B cell (primary cell): ENCODE results near the gene ORAI2. TPM values are rescaled to one million over a fixed set of nuclear protein-coding genes. Genes with fewer than 3 reads are reported as not detected.

Experiments
- ATAC-seq: fragments of 200-7000 bp; cut with Tn5 transposase; one replicate; pipeline ENCODE4 v1.10.0; 2021; ENCODE audit warnings: low read depth, mild to moderate bottlenecking, moderate number of reproducible peaks, moderate library complexity
- CTCF ChIA-PET: fragments of 350-600 bp; sonication (Branson Sonifier 250); formaldehyde crosslinking; loops from one replicate; lab custom pipeline; 2021; ENCODE audit warnings: antibody characterized with exemption, inconsistent platforms; lab: Charles Lee
- POLR2A ChIA-PET: fragments of 350-600 bp; sonication (Branson Sonifier 250); formaldehyde crosslinking; loops from one replicate; lab custom pipeline; 2021; ENCODE audit warnings: antibody characterized with exemption; lab: Charles Lee
- DNase-seq: peaks from one replicate; pipeline ENCODE4 v3.0.0; 2013
- H2AFZ ChIP-seq: 2 replicates; pipeline ENCODE4 v1.6.1; 2012; ENCODE audit warnings: mild to moderate bottlenecking, low read depth, low read length; ENCODE audit not compliant: insufficient read depth, poor library complexity, severe bottlenecking
- H3K27ac ChIP-seq, 2 donors: 1 replicate in 1 of 2; 2 replicates in 1 of 2; pipeline ENCODE4 v1.5.1; 2012 to 2013; ENCODE audit warnings: low read length in 2 of 2, mild to moderate bottlenecking in 2 of 2, moderate library complexity in 1 of 2
- H3K27me3 ChIP-seq, 4 experiments: fragments of 200-600 bp in 1 of 4; sonication (generic) in 1 of 4; replicated peaks in 1 of 4; 1 replicate in 2 of 4; 2 replicates in 2 of 4; pipeline versions ENCODE4 v1.6.1 to v1.7.0; 2013 to 2016; ENCODE audit warnings: low read length in 3 of 4, mild to moderate bottlenecking in 2 of 4, mixed read lengths in 1 of 4, moderate library complexity in 1 of 4; ENCODE audit not compliant: insufficient read depth in 4 of 4, control insufficient read depth in 3 of 4; ENCODE audit errors: control extremely low read depth in 1 of 4
- H3K36me3 ChIP-seq, 2 experiments: replicated peaks in 1 of 2; 1 replicate in 1 of 2; 2 replicates in 1 of 2; pipeline versions ENCODE4 v1.6.1 to v1.7.1; 2013; ENCODE audit warnings: low read length in 1 of 2; ENCODE audit not compliant: insufficient read depth in 2 of 2, control insufficient read depth in 1 of 2; ENCODE audit errors: control extremely low read depth in 1 of 2, extremely low read depth in 1 of 2
- H3K4me1 ChIP-seq, 2 donors: fragments of 200-600 bp in 1 of 2; sonication (generic) in 1 of 2; 1 replicate in 1 of 2; 2 replicates in 1 of 2; pipeline versions ENCODE4 v1.5.1 to v1.6.1; 2013 to 2017; ENCODE audit warnings: low read length in 2 of 2; ENCODE audit not compliant: control insufficient read depth in 2 of 2, insufficient read depth in 2 of 2
- H3K4me2 ChIP-seq: replicated peaks from 2 replicates; pipeline ENCODE3; 2012; ENCODE audit warnings: mild to moderate bottlenecking, low read depth, low read length; ENCODE audit not compliant: poor library complexity, severe bottlenecking
- H3K4me3 ChIP-seq, 5 experiments: fragments of 200-600 bp in 1 of 5; sonication (generic) in 1 of 5; 1 replicate in 3 of 5; 2 replicates in 2 of 5; pipeline versions ENCODE4 v1.5.1 to v1.7.0; 2011 to 2016; ENCODE audit warnings: low read length in 4 of 5, mild to moderate bottlenecking in 4 of 5, low read depth in 2 of 5, control low read depth in 1 of 5, moderate library complexity in 1 of 5; ENCODE audit not compliant: insufficient read depth in 1 of 5; ENCODE audit errors: control extremely low read depth in 1 of 5, extremely low read depth in 1 of 5
- H3K79me2 ChIP-seq: fragments of 200-600 bp; sonication (generic); one replicate; pipeline ENCODE4 v1.6.0; 2016; ENCODE audit warnings: low read length; ENCODE audit not compliant: control insufficient read depth, insufficient read depth
- H3K9ac ChIP-seq: fragments of 200-600 bp; sonication (generic); 2 replicates; pipeline ENCODE4 v1.6.1; 2017; ENCODE audit warnings: mild to moderate bottlenecking, low read length, moderate library complexity
- H3K9me3 ChIP-seq, 3 donors: one replicate each; pipeline versions ENCODE4 v1.6.1 to v1.7.1; 2013; ENCODE audit warnings: low read length in 2 of 3; ENCODE audit not compliant: control insufficient read depth in 2 of 3, insufficient read depth in 1 of 3; ENCODE audit errors: control extremely low read depth in 1 of 3
- H4K20me1 ChIP-seq: 2 replicates; pipeline ENCODE4 v1.6.0; 2012; ENCODE audit warnings: mild to moderate bottlenecking, low read length; ENCODE audit not compliant: insufficient read depth, control insufficient read depth, poor library complexity, severe bottlenecking
- H3K27ac Mint-ChIP-seq: one replicate; pipeline ENCODE4 v1.8.0; 2021; ENCODE audit warnings: mixed read lengths
- H3K27me3 Mint-ChIP-seq: one replicate; pipeline ENCODE4 v1.8.0; 2021; ENCODE audit warnings: mixed read lengths
- H3K4me1 Mint-ChIP-seq: one replicate; pipeline ENCODE4 v1.8.0; 2021; ENCODE audit warnings: mixed read lengths
- H3K4me3 Mint-ChIP-seq: one replicate; pipeline ENCODE4 v1.8.0; 2021; ENCODE audit warnings: mixed read lengths
- H3K9me3 Mint-ChIP-seq: one replicate; pipeline ENCODE4 v1.8.0; 2022; ENCODE audit warnings: mixed read lengths; ENCODE audit not compliant: insufficient read depth
- CTCF ChIP-seq: fragments of 200-600 bp; IDR thresholded peaks from one replicate; pipeline ENCODE4 v1.8.0; 2022; ENCODE audit warnings: antibody characterized with exemption, mild to moderate bottlenecking
- EZH2 ChIP-seq: IDR thresholded peaks from 2 replicates; pipeline ENCODE4 v1.6.1; 2012; ENCODE audit warnings: borderline replicate concordance, low read depth, mild to moderate bottlenecking, moderate library complexity, low read length; ENCODE audit not compliant: insufficient read depth, poor library complexity, severe bottlenecking
- WGBS: methylation state at CpG from one replicate; pipeline ENCODE4 v1.1.5; 2013; ENCODE audit warnings: missing lambda C conversion rate; ENCODE audit not compliant: insufficient coverage; 5-methylcytosine and 5-hydroxymethylcytosine counted together
- intact Hi-C: fragments of 100-400 bp; cut with micrococcal nuclease; formaldehyde crosslinking; loops from one replicate; pipeline ENCODE4 v1.10.0; 2022
- polyA plus RNA-seq: library from polyadenylated mRNA; depleted of rRNA; stranded (reverse); fragments of >200 nt; gene quantifications from 2 replicates; pipeline ENCODE4 v1.2.3, GENCODE V29; 2012
- total RNA-seq, 2 donors: library from RNA; stranded (reverse); fragments of 120-200 nt in 1 of 2; gene quantifications; 1 replicate in 1 of 2; 2 replicates in 1 of 2; pipeline versions ENCODE4 v1.2.3 to v1.2.4, GENCODE V29; 2013 to 2022

Gene ORAI2
- total and polyA plus RNA-seq, 2 donors (not counting 1 experiment from before 2014, with no cell fraction given) = 177 to 450 TPM

GRCh38 chr7:102410123-102410522 is 23.3 kb upstream of the ORAI2 start:
- DNase-seq (no peak), ATAC-seq (no peak)
- H3K27ac ChIP-seq = peak overlapping the region in 1 of 2 donors; percentile 9
- H3K79me2 ChIP-seq = peaks cover 56% of the 10 kb centered on the region
- WGBS = 67% methylated on average over 5 of the region's 6 CpGs
- TF ChIP-seq CTCF = no peak
- TF ChIP-seq EZH2 = no peak
- H3K36me3 ChIP-seq = peaks cover 15 to 76% of the 10 kb centered on the region in 2 experiments
- no peak overlapping the region for H3K4me2 ChIP-seq
- Mint-ChIP-seq H3K4me1 (peaks cover 60% of the 10 kb centered on the region), H3K4me3 (peak overlapping the region; percentile 27), H3K9me3 (peaks cover 8% of the 10 kb centered on the region), H3K27me3 (no peaks in the 10 kb centered on the region), H3K27ac (peak overlapping the region; percentile 67)
- intact Hi-C loops = no loop called here
- H3K27me3 ChIP-seq = no peaks in the 10 kb centered on the region
- H3K9ac ChIP-seq = no peak overlapping the region
- H3K4me1 ChIP-seq = peaks cover 37 to 54% of the 10 kb centered on the region in 2 donors
- no peak overlapping the region for H3K4me3 ChIP-seq
- H4K20me1 ChIP-seq = no peaks in the 10 kb centered on the region
- CTCF ChIA-PET = interaction anchor here (2.5 to 23.0 kb wide), 2 partner anchors 14 to 27 kb away, joined by 6 to 1182 read pairs; partner anchors contain the start of genes ORAI2 and PRKRIP1
- H2AFZ ChIP-seq = no peak overlapping the region
- H3K9me3 ChIP-seq = peaks cover 0 to 8% (median 0%) of the 10 kb centered on the region in 3 donors
- POLR2A ChIA-PET = interaction anchor here (0.6 to 7.5 kb wide), 7 partner anchors 16 to 69 kb away, joined by 3 to 69 read pairs (median 10); partner anchors contain the start of gene ORAI2

GRCh38 chr7:102410918-102411317 is 22.5 kb upstream of the ORAI2 start:
- Histone ChIP-seq H3K4me1 (peaks cover 45 to 62% of the 10 kb centered on the region in 2 donors), H4K20me1 (no peaks in the 10 kb centered on the region), H3K9me3 (peaks cover 0 to 8% (median 0%) of the 10 kb centered on the region in 3 donors), H3K36me3 (peaks cover 14 to 68% of the 10 kb centered on the region in 2 experiments), H2AFZ (no peak overlapping the region), H3K79me2 (peaks cover 57% of the 10 kb centered on the region), H3K27ac (no peak overlapping the region), H3K4me2 (no peak overlapping the region), H3K9ac (no peak overlapping the region), H3K4me3 (no peak overlapping the region), H3K27me3 (no peaks in the 10 kb centered on the region)
- ChIA-PET CTCF (interaction anchor here (2.5 to 23.0 kb wide), 2 partner anchors 14 to 26 kb away, joined by 6 to 1182 read pairs; partner anchors contain the start of genes ORAI2 and PRKRIP1), POLR2A (interaction anchor here (2.6 to 7.5 kb wide), 4 partner anchors 15 to 37 kb away, joined by 9 to 69 read pairs (median 18); partner anchors contain the start of gene ORAI2)
- Mint-ChIP-seq H3K27ac (peak overlapping the region; percentile 26), H3K4me1 (peaks cover 64% of the 10 kb centered on the region), H3K4me3 (no peak overlapping the region), H3K9me3 (peaks cover 8% of the 10 kb centered on the region), H3K27me3 (no peaks in the 10 kb centered on the region)
- no peak for TF ChIP-seq CTCF
- no peak for TF ChIP-seq EZH2
- intact Hi-C loops = no loop called here
- ATAC-seq (no peak), DNase-seq (no peak)
- 100% methylated on average over 5 of the region's 5 CpGs for WGBS
